ENCODE data around the gene CASTOR1.
A peak's percentile ranks its signal among the peaks of the same experiment; 100 is the strongest.

The CASTOR1 gene

GRCh38 chr22:30294830-30295229 is 5.5 kb upstream of the CASTOR1 start:
- no peak overlapping the region for H3K4me3 ChIP-seq (ENCODE audit: low read depth, low read length)

GRCh38 chr22:30294066-30294465 is 4.8 kb upstream of the CASTOR1 start:
- DNase-seq (ENCODE audit: low read depth): no peak
- TF ChIP-seq, protein P1, sequence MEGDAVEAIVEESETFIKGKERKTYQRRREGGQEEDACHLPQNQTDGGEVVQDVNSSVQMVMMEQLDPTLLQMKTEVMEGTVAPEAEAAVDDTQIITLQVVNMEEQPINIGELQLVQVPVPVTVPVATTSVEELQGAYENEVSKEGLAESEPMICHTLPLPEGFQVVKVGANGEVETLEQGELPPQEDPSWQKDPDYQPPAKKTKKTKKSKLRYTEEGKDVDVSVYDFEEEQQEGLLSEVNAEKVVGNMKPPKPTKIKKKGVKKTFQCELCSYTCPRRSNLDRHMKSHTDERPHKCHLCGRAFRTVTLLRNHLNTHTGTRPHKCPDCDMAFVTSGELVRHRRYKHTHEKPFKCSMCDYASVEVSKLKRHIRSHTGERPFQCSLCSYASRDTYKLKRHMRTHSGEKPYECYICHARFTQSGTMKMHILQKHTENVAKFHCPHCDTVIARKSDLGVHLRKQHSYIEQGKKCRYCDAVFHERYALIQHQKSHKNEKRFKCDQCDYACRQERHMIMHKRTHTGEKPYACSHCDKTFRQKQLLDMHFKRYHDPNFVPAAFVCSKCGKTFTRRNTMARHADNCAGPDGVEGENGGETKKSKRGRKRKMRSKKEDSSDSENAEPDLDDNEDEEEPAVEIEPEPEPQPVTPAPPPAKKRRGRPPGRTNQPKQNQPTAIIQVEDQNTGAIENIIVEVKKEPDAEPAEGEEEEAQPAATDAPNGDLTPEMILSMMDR (IDR thresholded peaks at IDR 0.05; ENCODE audit: insufficient read depth, low read depth, low read length, missing control alignments): no peak
- H3K4me3 ChIP-seq (ENCODE audit: low read depth, low read length): no peak overlapping the region

More at GRCh38 chr22:30294830-30295229, 5.5 kb upstream of the CASTOR1 start:
- DNase-seq (ENCODE audit: low read depth): no peak
- TF ChIP-seq, protein P1 (IDR thresholded peaks at IDR 0.05; ENCODE audit: insufficient read depth, low read depth, low read length, missing control alignments): no peak

GRCh38 chr22:30293026-30293425 is 3.7 kb upstream of the CASTOR1 start:
- TF ChIP-seq, protein P1 (IDR thresholded peaks at IDR 0.05; ENCODE audit: insufficient read depth, low read depth, low read length, missing control alignments): no peak
- no peak overlapping the region for H3K4me3 ChIP-seq (ENCODE audit: low read depth, low read length)
- no peak for DNase-seq (ENCODE audit: low read depth)

DNA sequence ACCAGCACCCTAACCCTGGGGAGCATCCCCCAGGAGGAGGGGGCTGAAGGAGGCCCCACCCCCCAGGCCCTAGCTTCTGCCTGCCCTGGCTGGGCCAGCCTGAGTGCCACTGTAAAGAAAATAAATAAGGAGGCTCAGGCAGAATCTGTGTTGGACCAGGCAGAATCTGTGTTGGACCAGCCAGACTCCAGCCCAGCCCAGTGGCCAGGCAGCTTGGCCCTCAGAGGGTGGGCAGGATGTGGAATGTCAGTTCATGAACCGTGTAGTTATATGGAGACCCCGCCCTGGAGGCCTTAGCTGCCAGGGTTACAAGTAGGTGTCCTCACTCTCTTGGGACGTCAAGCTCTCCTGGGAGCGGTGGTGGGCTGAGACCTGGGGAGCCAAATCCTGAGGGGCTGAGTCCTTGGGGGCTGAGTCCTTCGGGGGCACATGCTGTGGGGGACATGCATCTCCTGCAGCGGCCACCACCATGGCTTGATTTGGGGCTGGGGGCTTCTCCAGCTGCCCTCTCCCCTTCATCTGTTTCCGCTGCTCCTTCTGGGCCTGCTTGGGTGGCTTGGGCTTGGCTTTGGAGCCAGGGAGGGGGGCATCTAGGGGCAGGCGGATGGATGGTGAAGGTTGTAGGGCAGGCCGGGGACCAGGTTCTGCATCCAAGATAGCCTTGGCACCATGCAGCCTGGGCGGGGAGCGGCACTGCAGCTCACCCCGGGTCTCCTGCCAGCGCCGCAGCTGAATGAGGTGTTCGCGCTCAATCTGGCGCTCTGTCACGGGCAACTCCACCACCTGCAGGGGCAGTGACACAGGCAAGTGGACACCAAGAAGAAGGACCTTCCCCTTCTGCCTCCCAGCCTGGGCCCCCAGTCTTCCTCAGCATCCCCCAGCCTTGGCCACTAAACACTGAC is 3.0 kb upstream of the CASTOR1 start:
- TF ChIP-seq, protein P1 (IDR thresholded peaks at IDR 0.05; ENCODE audit: insufficient read depth, low read depth, low read length, missing control alignments): no peak
- DNase-seq (ENCODE audit: low read depth): no peak
- H3K4me3 ChIP-seq (ENCODE audit: low read depth, low read length): no peak overlapping the region

GRCh38 chr22:30291058-30291892 is 2.0 kb upstream of the CASTOR1 start:
- no peak overlapping the region for H3K4me3 ChIP-seq (ENCODE audit: low read depth, low read length)
- no peak for DNase-seq (ENCODE audit: low read depth)
- TF ChIP-seq, protein P1 (IDR thresholded peaks at IDR 0.05; ENCODE audit: insufficient read depth, low read depth, low read length, missing control alignments): no peak

GRCh38 chr22:30290342-30291057 is 1.2 kb upstream of the CASTOR1 start:
- TF ChIP-seq, protein P1 (IDR thresholded peaks at IDR 0.05; ENCODE audit: insufficient read depth, low read depth, low read length, missing control alignments): no peak
- DNase-seq (ENCODE audit: low read depth): peak; percentile 69
- H3K4me3 ChIP-seq (ENCODE audit: low read depth, low read length): peak overlapping the region; percentile 73

Data from GM12865 (cell line).